ENCODE results near the gene FBXW7. TPM values are rescaled to one million over a fixed set of nuclear protein-coding genes. Genes with fewer than 3 reads are reported as not detected.

The FBXW7 gene
- total RNA-seq, 1 experiment from 2014 or later, result 23.0 TPM

- ChIA-PET POLR2A (no interaction called here), CTCF (interaction anchor here (0.6 to 1.3 kb wide), 4 partner anchors 12 to 738 kb away, joined by 3 to 6 read pairs (median 4); no protein-coding TSS in a partner anchor)
- H3K9me3 Mint-ChIP-seq, result peaks cover 4% of the 10 kb centered on the region; the same call in 1 of the 2 replicates
- H3K27ac Mint-ChIP-seq, result no peak overlapping the region
- ATAC-seq (no peak), DNase-seq (ENCODE audit: low spot score) (no peak)
- no peaks in the 10 kb centered on the region for H3K27me3 Mint-ChIP-seq (ENCODE audit: low read depth)
- no peak for TF ChIP-seq ATF6 (CRISPR knock-in tag; IDR thresholded peaks at IDR 0.05)
- H3K4me3 Mint-ChIP-seq, result no peak overlapping the region
- H3K36me3 Mint-ChIP-seq, result peaks cover 5% of the 10 kb centered on the region
- peaks cover 5% of the 10 kb centered on the region for H3K4me1 Mint-ChIP-seq
These were observed 137.8 kb downstream of the FBXW7 start for GRCh38 chr4:152398060-152398459.

DNA sequence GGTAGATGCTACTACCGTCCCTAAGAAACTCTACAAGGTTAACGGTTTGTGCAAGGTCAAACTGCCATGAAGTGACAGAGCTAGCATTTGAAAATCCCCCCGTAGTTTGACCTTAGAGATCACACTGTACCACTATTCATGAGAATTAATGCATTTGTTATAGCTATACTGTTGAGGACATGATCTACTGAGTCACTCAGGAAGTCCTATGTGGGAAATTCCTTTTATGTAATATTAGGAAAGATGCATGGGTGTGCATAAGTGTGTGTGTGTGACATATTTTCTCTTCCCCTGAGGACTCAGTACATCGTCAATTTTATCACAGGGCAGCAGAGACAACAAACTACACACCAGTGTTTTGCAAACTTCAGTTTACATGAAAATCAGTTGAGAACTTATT is 141.1 kb downstream of the FBXW7 start:
- ChIA-PET CTCF (no interaction called here), POLR2A (no interaction called here)
- H3K36me3 Mint-ChIP-seq, result no peaks in the 10 kb centered on the region
- no peak overlapping the region for H3K27ac Mint-ChIP-seq
- TF ChIP-seq AFF4 (CRISPR knock-in tag; IDR thresholded peaks at IDR 0.05; ENCODE audit: borderline replicate concordance), result no peak
- TF ChIP-seq FOXJ3 (CRISPR knock-in tag; IDR thresholded peaks at IDR 0.05; ENCODE audit: borderline replicate concordance), result no peak
- no peak for TF ChIP-seq OVOL2 (CRISPR knock-in tag; IDR thresholded peaks at IDR 0.05; ENCODE audit: borderline replicate concordance)
- TF ChIP-seq GABPB1 (CRISPR knock-in tag; IDR thresholded peaks at IDR 0.05), result no peak
- TF ChIP-seq ZNF532 (CRISPR knock-in tag; IDR thresholded peaks at IDR 0.05; ENCODE audit: borderline replicate concordance), result no peak
- no peak for TF ChIP-seq E2F5 (CRISPR knock-in tag; IDR thresholded peaks at IDR 0.05)
- no peak for TF ChIP-seq ATF1 (CRISPR knock-in tag; IDR thresholded peaks at IDR 0.05)
- TF ChIP-seq EMX1 (CRISPR knock-in tag; IDR thresholded peaks at IDR 0.05), result no peak
- DNase-seq (ENCODE audit: low spot score) (no peak), ATAC-seq (no peak)
- H3K4me1 Mint-ChIP-seq, result peaks cover 9% of the 10 kb centered on the region
- H3K27me3 Mint-ChIP-seq (ENCODE audit: low read depth), result no peaks in the 10 kb centered on the region
- H3K9me3 Mint-ChIP-seq, result no peaks in the 10 kb centered on the region
- H3K4me3 Mint-ChIP-seq, result no peak overlapping the region

DNA sequence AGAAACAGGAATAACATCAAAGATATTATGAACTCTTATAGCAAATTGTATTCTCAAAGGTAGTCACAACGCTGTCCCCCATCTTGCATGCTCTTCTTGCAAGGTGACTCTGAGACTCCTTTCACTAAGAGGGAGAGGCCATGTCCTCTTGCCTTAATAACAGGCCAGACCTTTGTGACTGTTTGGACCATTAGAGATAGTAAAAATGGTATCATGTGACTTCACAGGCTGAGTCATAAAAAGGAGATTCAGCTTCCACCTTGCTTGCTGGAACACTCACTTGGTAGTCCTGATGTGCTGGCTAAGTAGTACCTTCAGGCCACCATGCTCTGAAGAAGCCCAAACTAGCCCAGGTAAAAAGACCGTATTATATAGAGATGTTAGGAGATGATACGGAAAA is 143.8 kb downstream of the FBXW7 start:
- no peaks in the 10 kb centered on the region for H3K36me3 Mint-ChIP-seq
- TF ChIP-seq, protein P1, sequence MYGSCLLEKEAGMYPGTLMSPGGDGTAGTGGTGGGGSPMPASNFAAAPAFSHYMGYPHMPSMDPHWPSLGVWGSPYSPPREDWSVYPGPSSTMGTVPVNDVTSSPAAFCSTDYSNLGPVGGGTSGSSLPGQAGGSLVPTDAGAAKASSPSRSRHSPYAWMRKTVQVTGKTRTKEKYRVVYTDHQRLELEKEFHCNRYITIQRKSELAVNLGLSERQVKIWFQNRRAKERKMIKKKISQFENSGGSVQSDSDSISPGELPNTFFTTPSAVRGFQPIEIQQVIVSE (CRISPR knock-in tag; IDR thresholded peaks at IDR 0.05; ENCODE audit: borderline replicate concordance), result no peak
- no peak for TF ChIP-seq TEAD1 (CRISPR knock-in tag; IDR thresholded peaks at IDR 0.05)
- no peak for TF ChIP-seq ETV6 (CRISPR knock-in tag; IDR thresholded peaks at IDR 0.05)
- TF ChIP-seq GTF2I (CRISPR knock-in tag; conservative IDR thresholded peaks at IDR 0.05), result no peak
- TF ChIP-seq, protein P2, sequence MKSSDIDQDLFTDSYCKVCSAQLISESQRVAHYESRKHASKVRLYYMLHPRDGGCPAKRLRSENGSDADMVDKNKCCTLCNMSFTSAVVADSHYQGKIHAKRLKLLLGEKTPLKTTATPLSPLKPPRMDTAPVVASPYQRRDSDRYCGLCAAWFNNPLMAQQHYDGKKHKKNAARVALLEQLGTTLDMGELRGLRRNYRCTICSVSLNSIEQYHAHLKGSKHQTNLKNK (CRISPR knock-in tag; IDR thresholded peaks at IDR 0.05), result no peak
- TF ChIP-seq, protein P3, sequence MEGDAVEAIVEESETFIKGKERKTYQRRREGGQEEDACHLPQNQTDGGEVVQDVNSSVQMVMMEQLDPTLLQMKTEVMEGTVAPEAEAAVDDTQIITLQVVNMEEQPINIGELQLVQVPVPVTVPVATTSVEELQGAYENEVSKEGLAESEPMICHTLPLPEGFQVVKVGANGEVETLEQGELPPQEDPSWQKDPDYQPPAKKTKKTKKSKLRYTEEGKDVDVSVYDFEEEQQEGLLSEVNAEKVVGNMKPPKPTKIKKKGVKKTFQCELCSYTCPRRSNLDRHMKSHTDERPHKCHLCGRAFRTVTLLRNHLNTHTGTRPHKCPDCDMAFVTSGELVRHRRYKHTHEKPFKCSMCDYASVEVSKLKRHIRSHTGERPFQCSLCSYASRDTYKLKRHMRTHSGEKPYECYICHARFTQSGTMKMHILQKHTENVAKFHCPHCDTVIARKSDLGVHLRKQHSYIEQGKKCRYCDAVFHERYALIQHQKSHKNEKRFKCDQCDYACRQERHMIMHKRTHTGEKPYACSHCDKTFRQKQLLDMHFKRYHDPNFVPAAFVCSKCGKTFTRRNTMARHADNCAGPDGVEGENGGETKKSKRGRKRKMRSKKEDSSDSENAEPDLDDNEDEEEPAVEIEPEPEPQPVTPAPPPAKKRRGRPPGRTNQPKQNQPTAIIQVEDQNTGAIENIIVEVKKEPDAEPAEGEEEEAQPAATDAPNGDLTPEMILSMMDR (IDR thresholded peaks at IDR 0.05), result no peak
- ChIA-PET CTCF (no interaction called here), POLR2A (interaction anchor here (0.6 kb wide), 1 partner anchor 346 kb away, joined by 3 read pairs; no protein-coding TSS in a partner anchor)
- no peak for DNase-seq (ENCODE audit: low spot score)
- H3K9me3 Mint-ChIP-seq, result no peaks in the 10 kb centered on the region
- H3K27me3 Mint-ChIP-seq (ENCODE audit: low read depth), result no peaks in the 10 kb centered on the region
- H3K4me1 Mint-ChIP-seq, result peaks cover 9% of the 10 kb centered on the region; the same call in 1 of the 2 replicates
- H3K27ac Mint-ChIP-seq, result no peak overlapping the region
- H3K4me3 Mint-ChIP-seq, result no peak overlapping the region
- no peak for ATAC-seq

Data from WTC11 (cell line).